H9 (cell line): Measurements from ENCODE around the gene VEGFA. TPM values are rescaled to one million over a fixed set of nuclear protein-coding genes. Genes with fewer than 3 reads are reported as not detected.

Experiments used
- DNase-seq: peaks from one replicate; pipeline ENCODE4 v3.0.0-alpha.2; 2017
- H2AFZ ChIP-seq: one replicate; pipeline ENCODE4 v1.6.1; 2013; ENCODE audit warnings: mild to moderate bottlenecking, low read length, control low read depth, moderate library complexity
- H2AK5ac ChIP-seq: 2 replicates; pipeline ENCODE4 v1.6.1; 2013; ENCODE audit warnings: low read length, control low read depth, mixed read lengths; ENCODE audit not compliant: insufficient read length
- H2BK120ac ChIP-seq: one replicate; pipeline ENCODE4 v1.6.1; 2013; ENCODE audit warnings: low read depth, mild to moderate bottlenecking, low read length, control low read depth, inconsistent platforms; ENCODE audit not compliant: poor library complexity, severe bottlenecking
- H2BK12ac ChIP-seq: 2 replicates; pipeline ENCODE4 v1.6.1; 2013; ENCODE audit warnings: low read length, control low read depth, mixed read lengths, low read depth; ENCODE audit not compliant: insufficient read length
- H2BK15ac ChIP-seq: 2 replicates; pipeline ENCODE4 v1.6.1; 2013; ENCODE audit warnings: low read depth, low read length, control low read depth
- H2BK20ac ChIP-seq: one replicate; pipeline ENCODE4 v1.6.1; 2013; ENCODE audit warnings: low read depth, mild to moderate bottlenecking, low read length, control low read depth, inconsistent platforms; ENCODE audit not compliant: poor library complexity, severe bottlenecking
- H2BK5ac ChIP-seq: 2 replicates; pipeline ENCODE4 v1.6.1; 2013; ENCODE audit warnings: low read length, control low read depth, mixed read lengths; ENCODE audit not compliant: insufficient read length
- H3K14ac ChIP-seq: 2 replicates; pipeline ENCODE4 v1.6.1; 2013; ENCODE audit warnings: low read length, control low read depth; ENCODE audit not compliant: insufficient read depth
- H3K18ac ChIP-seq: 2 replicates; pipeline ENCODE4 v1.6.1; 2013; ENCODE audit warnings: low read depth, mild to moderate bottlenecking, mixed read lengths, low read length, control low read depth; ENCODE audit not compliant: insufficient read length
- H3K23ac ChIP-seq: 2 replicates; pipeline ENCODE4 v1.6.1; 2013; ENCODE audit warnings: low read length, control low read depth, mixed read lengths, low read depth; ENCODE audit not compliant: insufficient read length
- H3K23me2 ChIP-seq: 2 replicates; pipeline ENCODE4 v1.6.1; 2013; ENCODE audit warnings: low read depth, mild to moderate bottlenecking, mixed read lengths, low read length, control low read depth; ENCODE audit not compliant: insufficient read length, poor library complexity, severe bottlenecking
- H3K27ac ChIP-seq: 2 replicates; pipeline ENCODE4 v1.5.1; 2013; ENCODE audit warnings: low read length, control low read depth, mixed read lengths, low read depth; ENCODE audit not compliant: insufficient read length
- H3K27me3 ChIP-seq: 2 replicates; pipeline ENCODE4 v1.6.1; 2013; ENCODE audit warnings: low read length, control low read depth, inconsistent platforms; ENCODE audit not compliant: insufficient read depth
- H3K4ac ChIP-seq: 2 replicates; pipeline ENCODE4 v1.6.1; 2013; ENCODE audit warnings: low read depth, mild to moderate bottlenecking, control low read depth, inconsistent platforms, low read length, moderate library complexity
- H3K4me1 ChIP-seq: 2 replicates; pipeline ENCODE4 v1.6.1; 2013; ENCODE audit warnings: low read length, control low read depth, inconsistent platforms; ENCODE audit not compliant: insufficient read depth
- H3K4me2 ChIP-seq: 2 replicates; pipeline ENCODE4 v1.6.1; 2013; ENCODE audit warnings: low read length, control low read depth, mixed read lengths; ENCODE audit not compliant: insufficient read length, insufficient read depth
- H3K56ac ChIP-seq: 2 replicates; pipeline ENCODE4 v1.6.1; 2013; ENCODE audit warnings: low read depth, mild to moderate bottlenecking, mixed read lengths, low read length, control low read depth; ENCODE audit not compliant: insufficient read length
- H3K79me1 ChIP-seq: 2 replicates; pipeline ENCODE4 v1.6.1; 2013; ENCODE audit warnings: low read depth, mild to moderate bottlenecking, moderate library complexity, low read length, control low read depth, inconsistent platforms; ENCODE audit not compliant: insufficient read depth, poor library complexity, severe bottlenecking
- H3K79me2 ChIP-seq: 2 replicates; pipeline ENCODE4 v1.6.1; 2013; ENCODE audit warnings: low read length, control low read depth, inconsistent platforms; ENCODE audit not compliant: insufficient read depth
- H3K9ac ChIP-seq: 2 replicates; pipeline ENCODE4 v1.6.1; 2013; ENCODE audit warnings: low read length, control low read depth, mixed read lengths; ENCODE audit not compliant: insufficient read length; ENCODE audit errors: extremely low read depth
- H3K9me3 ChIP-seq: one replicate; pipeline ENCODE4 v1.6.1; 2013; ENCODE audit warnings: low read depth, low read length, inconsistent platforms; ENCODE audit not compliant: control insufficient read depth
- H3T11ph ChIP-seq: one replicate; pipeline ENCODE4 v1.6.1; 2013; ENCODE audit warnings: mild to moderate bottlenecking, low read length, control low read depth, inconsistent platforms
- H4K20me1 ChIP-seq: one replicate; pipeline ENCODE4 v1.6.1; 2013; ENCODE audit not compliant: control insufficient read depth, insufficient read length, insufficient read depth
- H4K5ac ChIP-seq: 2 replicates; pipeline ENCODE4 v1.6.1; 2013; ENCODE audit warnings: low read depth, mild to moderate bottlenecking, mixed read lengths, low read length, control low read depth; ENCODE audit not compliant: insufficient read length
- H4K8ac ChIP-seq: replicated peaks from 2 replicates; pipeline ENCODE4 v1.6.1; 2013; ENCODE audit warnings: low read length, control low read depth, mixed read lengths, low read depth; ENCODE audit not compliant: insufficient read length
- H4K91ac ChIP-seq: 2 replicates; pipeline ENCODE4 v1.6.1; 2013; ENCODE audit warnings: low read depth, mild to moderate bottlenecking, moderate library complexity, mixed read lengths, low read length, control low read depth; ENCODE audit not compliant: insufficient read length
- H3K27ac Mint-ChIP-seq, 3 experiments: 2 replicates in 2 of 3; 3 replicates in 1 of 3; pipeline ENCODE4 v1.8.0; 2020 to 2021; ENCODE audit warnings: mixed read lengths in 3 of 3, mild to moderate bottlenecking in 1 of 3, moderate library complexity in 1 of 3
- H3K27me3 Mint-ChIP-seq: 2 replicates; pipeline ENCODE4 v1.8.0; 2021; ENCODE audit warnings: low read depth, mild to moderate bottlenecking, moderate library complexity, mixed read lengths
- H3K36me3 Mint-ChIP-seq, 3 experiments: 2 replicates in 2 of 3; 3 replicates in 1 of 3; pipeline ENCODE4 v1.8.0; 2020 to 2021; ENCODE audit warnings: low read depth in 3 of 3, mixed read lengths in 3 of 3; ENCODE audit not compliant: insufficient read depth in 1 of 3
- H3K4me1 Mint-ChIP-seq, 2 experiments: 2 replicates each; pipeline ENCODE4 v1.8.0; 2020; ENCODE audit warnings: mixed read lengths in 2 of 2
- H3K4me3 Mint-ChIP-seq, 2 experiments: 2 replicates in 1 of 2; 3 replicates in 1 of 2; pipeline ENCODE4 v1.8.0; 2020 to 2021; ENCODE audit warnings: mild to moderate bottlenecking in 2 of 2, mixed read lengths in 2 of 2, moderate library complexity in 1 of 2
- H3K9me3 Mint-ChIP-seq, 2 experiments: 2 replicates in 1 of 2; 3 replicates in 1 of 2; pipeline ENCODE4 v1.8.0; 2020; ENCODE audit warnings: mild to moderate bottlenecking in 2 of 2, mixed read lengths in 2 of 2, moderate library complexity in 1 of 2
- WGBS: extraction: QIAGEN DNeasy Blood & Tissue Kit; methylation state at CpG from one replicate; pipeline ENCODE4 v1.1.7; 2013; ENCODE audit warnings: missing lambda C conversion rate, low lambda C conversion rate, mixed read lengths; ENCODE audit not compliant: insufficient read length; ENCODE audit errors: extremely low coverage; 5-methylcytosine and 5-hydroxymethylcytosine counted together
- total RNA-seq: library from RNA; stranded (reverse); gene quantifications from 2 replicates; pipeline ENCODE4 v1.2.1, GENCODE V29; 2021
- TF ChIP-seq, protein P1 (sequence below): fragments of 200-600 bp; sonication (generic); conservative IDR thresholded peaks from 3 replicates; pipeline ENCODE4 v1.8.0; 2021; ENCODE audit warnings: antibody characterized with exemption, mild to moderate bottlenecking

VEGFA gene
- total RNA-seq, 1 experiment from 2014 or later: 47.9 TPM

DNA sequence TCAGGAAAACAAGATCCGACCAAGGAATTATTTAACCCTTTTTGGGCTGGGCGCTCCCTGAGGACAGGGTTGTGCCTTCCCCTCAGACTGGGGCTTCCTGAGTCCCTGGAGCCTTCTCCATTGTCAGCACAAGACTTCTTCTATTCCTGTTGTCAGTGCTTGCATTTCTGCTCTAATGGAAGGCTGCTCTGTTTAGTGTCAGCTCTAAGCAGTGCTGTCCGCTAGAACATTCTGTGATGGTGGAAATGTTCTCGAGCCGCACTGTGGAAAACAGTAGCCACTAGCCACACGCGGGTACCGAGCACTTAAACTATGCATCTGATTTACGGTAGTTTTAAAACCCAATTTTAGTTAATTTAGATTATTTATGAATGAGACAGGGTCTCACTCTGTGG is 64.0 kb downstream of the VEGFA start:
- no peaks in the 10 kb centered on the region for H3K9me3 Mint-ChIP-seq

More for the DNA sequence above, 64.0 kb downstream of the VEGFA start:
- Histone ChIP-seq H3T11ph (no peak overlapping the region), H3K23ac (no peak overlapping the region), H3K4ac (no peak overlapping the region), H3K9ac (no peak overlapping the region), H3K14ac (no peak overlapping the region), H4K91ac (no peak overlapping the region), H3K4me1 (peaks cover 5% of the 10 kb centered on the region; the same call in 1 of the 2 replicates), H3K56ac (no peak overlapping the region), H3K9me3 (no peaks in the 10 kb centered on the region), H2BK5ac (no peak overlapping the region), H4K20me1 (no peaks in the 10 kb centered on the region), H2BK120ac (no peak overlapping the region), H2AFZ (no peak overlapping the region), H3K23me2 (no peaks in the 10 kb centered on the region), H2BK20ac (no peak overlapping the region), H3K4me2 (no peak overlapping the region), H3K27me3 (no peaks in the 10 kb centered on the region), H2BK12ac (no peak overlapping the region), H3K18ac (no peak overlapping the region), H4K8ac (no peak overlapping the region), H3K79me2 (no peaks in the 10 kb centered on the region), H2AK5ac (no peak overlapping the region), H3K79me1 (no peaks in the 10 kb centered on the region), H2BK15ac (no peak overlapping the region), H3K27ac (no peak overlapping the region), H4K5ac (no peak overlapping the region)
- TF ChIP-seq, protein P1, sequence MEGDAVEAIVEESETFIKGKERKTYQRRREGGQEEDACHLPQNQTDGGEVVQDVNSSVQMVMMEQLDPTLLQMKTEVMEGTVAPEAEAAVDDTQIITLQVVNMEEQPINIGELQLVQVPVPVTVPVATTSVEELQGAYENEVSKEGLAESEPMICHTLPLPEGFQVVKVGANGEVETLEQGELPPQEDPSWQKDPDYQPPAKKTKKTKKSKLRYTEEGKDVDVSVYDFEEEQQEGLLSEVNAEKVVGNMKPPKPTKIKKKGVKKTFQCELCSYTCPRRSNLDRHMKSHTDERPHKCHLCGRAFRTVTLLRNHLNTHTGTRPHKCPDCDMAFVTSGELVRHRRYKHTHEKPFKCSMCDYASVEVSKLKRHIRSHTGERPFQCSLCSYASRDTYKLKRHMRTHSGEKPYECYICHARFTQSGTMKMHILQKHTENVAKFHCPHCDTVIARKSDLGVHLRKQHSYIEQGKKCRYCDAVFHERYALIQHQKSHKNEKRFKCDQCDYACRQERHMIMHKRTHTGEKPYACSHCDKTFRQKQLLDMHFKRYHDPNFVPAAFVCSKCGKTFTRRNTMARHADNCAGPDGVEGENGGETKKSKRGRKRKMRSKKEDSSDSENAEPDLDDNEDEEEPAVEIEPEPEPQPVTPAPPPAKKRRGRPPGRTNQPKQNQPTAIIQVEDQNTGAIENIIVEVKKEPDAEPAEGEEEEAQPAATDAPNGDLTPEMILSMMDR: no peak
- H3K4me1 Mint-ChIP-seq: peaks cover 16 to 33% of the 10 kb centered on the region in 2 experiments
- H3K27me3 Mint-ChIP-seq: peaks cover 2% of the 10 kb centered on the region; the same call in 1 of the 2 replicates
- DNase-seq: no peak
- no CpG with 5 or more reads among the region's 9 CpGs for WGBS
- H3K27ac Mint-ChIP-seq: no peak overlapping the region
- H3K36me3 Mint-ChIP-seq: no peaks in the 10 kb centered on the region
- no peak overlapping the region for H3K4me3 Mint-ChIP-seq
